ENCODE measurements around the gene TXNIP. TPM values are rescaled to one million over a fixed set of nuclear protein-coding genes. Genes with fewer than 3 reads are reported as not detected.

TXNIP gene
- total and polyA plus RNA-seq, 2 of the 4 experiments (the other 2 are of a cell fraction), result 36.4 to 77.2 TPM

- no peaks in the 10 kb centered on the region for H3K27me3 ChIP-seq (ENCODE audit: control insufficient read depth, insufficient read depth, low read length)
- H3K18ac ChIP-seq (ENCODE audit: low read depth, low read length), result peak overlapping the region; percentile 75
- H4K5ac ChIP-seq (ENCODE audit: low read depth, low read length), result peak overlapping the region; percentile 83
- H3K79me1 ChIP-seq (ENCODE audit: low read depth in 1 of 2, low read length in 2 of 2), result peaks cover 4 to 5% of the 10 kb centered on the region in 2 experiments; a peak in 2 of 4 replicates
- H2AFZ ChIP-seq (replicated peaks; ENCODE audit: low read length, poor library complexity), result peak overlapping the region; percentile 75
- peak overlapping the region; percentile 80 for H2BK20ac ChIP-seq (ENCODE audit: low read depth, low read length)
- peak overlapping the region; percentile 83; the same call in 2 of the 3 replicates for H2BK15ac ChIP-seq (ENCODE audit: low read depth, low read length)
- H3K4me2 ChIP-seq (ENCODE audit: low read depth, low read length), result 0 out of 2 replicates have a peak overlapping the region, but pooled peaks have one; percentile 7
- H3K4me1 ChIP-seq (ENCODE audit: control insufficient read depth, insufficient read depth, low read length), result peaks cover 13% of the 10 kb centered on the region
- H3K4me3 ChIP-seq (ENCODE audit: insufficient read depth, low read depth, low read length), result no peak overlapping the region
- peak overlapping the region; percentile 89 for H4K91ac ChIP-seq (ENCODE audit: insufficient read depth, low read depth, low read length)
- no TSS peak for BruUV-seq (replicated peaks)
- peak overlapping the region; percentile 60 for H2AK5ac ChIP-seq (ENCODE audit: low read depth, low read length)
- H4K20me1 ChIP-seq (ENCODE audit: insufficient read depth, low read length), result no peaks in the 10 kb centered on the region
- peak overlapping the region; percentile 91 to 95 for H4K8ac ChIP-seq (ENCODE audit: low read depth in 2 of 2, low read length in 2 of 2)
- H3K14ac ChIP-seq (replicated peaks; ENCODE audit: low read depth, low read length), result peak overlapping the region; percentile 93
- H2AK9ac ChIP-seq (replicated peaks; ENCODE audit: low read depth, low read length, poor library complexity), result peak overlapping the region; percentile 65
- peak overlapping the region; percentile 94 for H2BK120ac ChIP-seq (ENCODE audit: low read depth, low read length)
- H3K9ac ChIP-seq (ENCODE audit: low read depth, low read length), result no peak overlapping the region; the same call in 1 of the 2 replicates
- H3K9me1 ChIP-seq (ENCODE audit: insufficient read depth, low read length), result peaks cover 13% of the 10 kb centered on the region
- CTCF ChIA-PET, result interaction anchor here (1.2 kb wide), 1 partner anchor 8 kb away, joined by 3 read pairs; no protein-coding TSS in a partner anchor
- H3K9me3 ChIP-seq (ENCODE audit: control insufficient read depth, insufficient read depth, low read length), result no peaks in the 10 kb centered on the region
- peak overlapping the region; percentile 78 for H3K23ac ChIP-seq (ENCODE audit: low read depth, low read length)
- in situ Hi-C loops (cut with MboI; ENCODE audit: low sequenced_read_pairs), result no loop called here
- no CpG with 5 or more reads among the region's 2 CpGs for WGBS, 2 experiments (ENCODE audit: extremely low coverage in 2 of 2, insufficient read length in 1 of 2)
- H2BK5ac ChIP-seq (ENCODE audit: low read depth, low read length, poor library complexity, severe bottlenecking), result peak overlapping the region; percentile 61
- TF ChIP-seq CEBPB (IDR thresholded peaks at IDR 0.05; ENCODE audit: low read depth, low read length) (no peak), BHLHE40 (IDR thresholded peaks at IDR 0.05; ENCODE audit: low read depth, low read length) (no peak), FOS (IDR thresholded peaks at IDR 0.05; ENCODE audit: low read depth, low read length) (no peak), MAFK (IDR thresholded peaks at IDR 0.05; ENCODE audit: low read depth, low read length) (no peak), RAD21 (IDR thresholded peaks at IDR 0.05; ENCODE audit: low read length) (no peak), RFX5 (IDR thresholded peaks at IDR 0.05; ENCODE audit: low read depth, low read length) (no peak), MAZ (IDR thresholded peaks at IDR 0.05; ENCODE audit: borderline replicate concordance, low read depth, low read length) (no peak), RCOR1 (IDR thresholded peaks at IDR 0.05; ENCODE audit: insufficient replicate concordance, low read length) (no peak), MXI1 (IDR thresholded peaks at IDR 0.05; ENCODE audit: borderline replicate concordance, low read depth, low read length) (no peak), ELK1 (IDR thresholded peaks at IDR 0.05; ENCODE audit: borderline replicate concordance, low read depth, low read length) (no peak), CHD1 (IDR thresholded peaks at IDR 0.05; ENCODE audit: low read depth, low read length) (no peak), NFE2L2 (IDR thresholded peaks at IDR 0.05; ENCODE audit: low read depth, low read length) (no peak), SMC3 (IDR thresholded peaks at IDR 0.05; ENCODE audit: low read depth, low read length) (no peak), POLR2A (IDR thresholded peaks at IDR 0.05; ENCODE audit: low read depth, low read length) (no peak)
- TF ChIP-seq, protein P1, sequence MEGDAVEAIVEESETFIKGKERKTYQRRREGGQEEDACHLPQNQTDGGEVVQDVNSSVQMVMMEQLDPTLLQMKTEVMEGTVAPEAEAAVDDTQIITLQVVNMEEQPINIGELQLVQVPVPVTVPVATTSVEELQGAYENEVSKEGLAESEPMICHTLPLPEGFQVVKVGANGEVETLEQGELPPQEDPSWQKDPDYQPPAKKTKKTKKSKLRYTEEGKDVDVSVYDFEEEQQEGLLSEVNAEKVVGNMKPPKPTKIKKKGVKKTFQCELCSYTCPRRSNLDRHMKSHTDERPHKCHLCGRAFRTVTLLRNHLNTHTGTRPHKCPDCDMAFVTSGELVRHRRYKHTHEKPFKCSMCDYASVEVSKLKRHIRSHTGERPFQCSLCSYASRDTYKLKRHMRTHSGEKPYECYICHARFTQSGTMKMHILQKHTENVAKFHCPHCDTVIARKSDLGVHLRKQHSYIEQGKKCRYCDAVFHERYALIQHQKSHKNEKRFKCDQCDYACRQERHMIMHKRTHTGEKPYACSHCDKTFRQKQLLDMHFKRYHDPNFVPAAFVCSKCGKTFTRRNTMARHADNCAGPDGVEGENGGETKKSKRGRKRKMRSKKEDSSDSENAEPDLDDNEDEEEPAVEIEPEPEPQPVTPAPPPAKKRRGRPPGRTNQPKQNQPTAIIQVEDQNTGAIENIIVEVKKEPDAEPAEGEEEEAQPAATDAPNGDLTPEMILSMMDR (conservative IDR thresholded peaks at IDR 0.05; ENCODE audit: low read depth, low read length), result no peak
- TF ChIP-seq, protein P2, sequence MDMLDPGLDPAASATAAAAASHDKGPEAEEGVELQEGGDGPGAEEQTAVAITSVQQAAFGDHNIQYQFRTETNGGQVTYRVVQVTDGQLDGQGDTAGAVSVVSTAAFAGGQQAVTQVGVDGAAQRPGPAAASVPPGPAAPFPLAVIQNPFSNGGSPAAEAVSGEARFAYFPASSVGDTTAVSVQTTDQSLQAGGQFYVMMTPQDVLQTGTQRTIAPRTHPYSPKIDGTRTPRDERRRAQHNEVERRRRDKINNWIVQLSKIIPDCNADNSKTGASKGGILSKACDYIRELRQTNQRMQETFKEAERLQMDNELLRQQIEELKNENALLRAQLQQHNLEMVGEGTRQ (IDR thresholded peaks at IDR 0.05; ENCODE audit: low read depth, low read length), result no peak
- H3K4ac ChIP-seq (ENCODE audit: low read depth, low read length), result peak overlapping the region; percentile 94
- intact Hi-C loops (cut with micrococcal nuclease), result no loop called here
- no peak for ATAC-seq (ENCODE audit: low read depth)
- no peaks in the 10 kb centered on the region for H3K36me3 ChIP-seq (ENCODE audit: control insufficient read depth, insufficient read depth, low read length)
- POLR2A ChIA-PET (ENCODE audit: unreplicated experiment), result no interaction called here
- DNase-seq, result no peak
- peak overlapping the region; percentile 65 for H3K27ac ChIP-seq (ENCODE audit: insufficient read depth, low read length)
- dilution Hi-C loops (cut with HindIII; ENCODE audit: low sequenced_read_pairs, unreplicated experiment), result no loop called here
- peak overlapping the region; percentile 47; the same call in 1 of the 2 replicates for H3K56ac ChIP-seq (ENCODE audit: extremely low read depth, insufficient read depth, low read length)
Observed at GRCh38 chr1:145985129-145985501, 11.3 kb downstream of the TXNIP start.
